Testis (tissue), 2 donors: Measurements from ENCODE around the gene LRTM2.

ENCODE experiments used
- POLR2A ChIP-seq: fragments of 450-650 bp; IDR thresholded peaks from one replicate; pipeline ENCODE4 v1.6.1; 2017; ENCODE audit warnings: antibody characterized with exemption, mild to moderate bottlenecking, moderate library complexity
- TF ChIP-seq, protein P1 (sequence below), 3 experiments: fragments of 450-650 bp in 2 of 3; fragments of 200-600 bp in 1 of 3; sonication (generic) in 1 of 3; IDR thresholded peaks; one replicate each; pipeline ENCODE4 v1.5.1; 2016 to 2019; ENCODE audit warnings: antibody characterized with exemption in 3 of 3, mild to moderate bottlenecking in 2 of 3, moderate library complexity in 1 of 3

DNA sequence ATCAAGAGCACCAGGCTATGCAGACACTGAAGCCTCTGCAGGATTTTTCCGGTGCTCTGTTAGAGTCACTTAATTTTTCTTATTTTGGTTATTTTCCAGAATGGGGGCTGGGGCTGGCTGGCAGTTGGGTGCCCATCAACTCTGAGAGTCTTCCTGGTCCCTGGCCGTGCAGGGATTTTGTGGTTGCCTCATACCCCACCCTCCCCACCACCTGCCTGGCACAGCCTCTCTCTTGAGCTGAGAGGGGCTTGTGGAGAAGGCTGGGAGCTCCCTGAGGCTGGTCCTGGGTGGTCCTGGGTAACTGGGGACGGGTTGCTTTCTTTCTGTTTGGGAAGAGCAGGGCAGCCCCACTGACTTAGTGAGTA, 23.3 kb downstream of the LRTM2 start:
- TF ChIP-seq, protein P1, sequence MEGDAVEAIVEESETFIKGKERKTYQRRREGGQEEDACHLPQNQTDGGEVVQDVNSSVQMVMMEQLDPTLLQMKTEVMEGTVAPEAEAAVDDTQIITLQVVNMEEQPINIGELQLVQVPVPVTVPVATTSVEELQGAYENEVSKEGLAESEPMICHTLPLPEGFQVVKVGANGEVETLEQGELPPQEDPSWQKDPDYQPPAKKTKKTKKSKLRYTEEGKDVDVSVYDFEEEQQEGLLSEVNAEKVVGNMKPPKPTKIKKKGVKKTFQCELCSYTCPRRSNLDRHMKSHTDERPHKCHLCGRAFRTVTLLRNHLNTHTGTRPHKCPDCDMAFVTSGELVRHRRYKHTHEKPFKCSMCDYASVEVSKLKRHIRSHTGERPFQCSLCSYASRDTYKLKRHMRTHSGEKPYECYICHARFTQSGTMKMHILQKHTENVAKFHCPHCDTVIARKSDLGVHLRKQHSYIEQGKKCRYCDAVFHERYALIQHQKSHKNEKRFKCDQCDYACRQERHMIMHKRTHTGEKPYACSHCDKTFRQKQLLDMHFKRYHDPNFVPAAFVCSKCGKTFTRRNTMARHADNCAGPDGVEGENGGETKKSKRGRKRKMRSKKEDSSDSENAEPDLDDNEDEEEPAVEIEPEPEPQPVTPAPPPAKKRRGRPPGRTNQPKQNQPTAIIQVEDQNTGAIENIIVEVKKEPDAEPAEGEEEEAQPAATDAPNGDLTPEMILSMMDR (IDR thresholded peaks at IDR 0.05) = no peak
- no peak for TF ChIP-seq POLR2A
